Tibial artery (tissue), 4 donors: ENCODE results near the gene SRSF7.
A peak's percentile ranks its signal among the peaks of the same experiment; 100 is the strongest.

Experiments used
- DNase-seq, 2 donors: peaks; one replicate each; pipeline ENCODE4 v3.0.0-alpha.2; 2019
- H3K27ac ChIP-seq, 2 donors: fragments of 200-600 bp; sonication (generic) in 1 of 2; 1 replicate in 1 of 2; 2 replicates in 1 of 2; pipeline ENCODE4 v1.5.1; 2018 to 2019; ENCODE audit warnings: mild to moderate bottlenecking in 1 of 2
- H3K27me3 ChIP-seq, 2 donors: fragments of 200-600 bp; sonication (generic) in 1 of 2; one replicate each; pipeline versions ENCODE4 v1.5.1 to v1.6.0; 2016 to 2019
- H3K36me3 ChIP-seq, 3 donors: fragments of 200-600 bp; sonication (generic) in 2 of 3; one replicate each; pipeline ENCODE4 v1.5.1; 2016 to 2019; ENCODE audit warnings: mild to moderate bottlenecking in 2 of 3
- H3K4me1 ChIP-seq, 4 donors: fragments of 200-600 bp; sonication (generic) in 2 of 4; 1 replicate in 3 of 4; 2 replicates in 1 of 4; pipeline ENCODE4 v1.5.1; 2016 to 2019
- H3K4me3 ChIP-seq, 2 donors: fragments of 200-600 bp; sonication (generic) in 1 of 2; 1 replicate in 1 of 2; 2 replicates in 1 of 2; pipeline ENCODE4 v1.5.1; 2018 to 2019; ENCODE audit warnings: mild to moderate bottlenecking in 2 of 2
- H3K9me3 ChIP-seq, 3 donors: fragments of 200-600 bp; sonication (generic) in 1 of 3; one replicate each; pipeline ENCODE4 v1.5.1; 2016 to 2019
- CTCF ChIP-seq, 2 experiments: fragments of 200-600 bp in 1 of 2; fragments of 450-650 bp in 1 of 2; IDR thresholded peaks; one replicate each; pipeline ENCODE4 v1.5.1; 2017 to 2019; ENCODE audit warnings: antibody characterized with exemption in 2 of 2, mild to moderate bottlenecking in 1 of 2, moderate library complexity in 1 of 2
- intact Hi-C: fragments of 100-400 bp; cut with DNase I; formaldehyde crosslinking; loops from one replicate; pipeline ENCODE4 v1.15.0; 2023; ENCODE audit warnings: low total_unique reads

Gene SRSF7

DNA sequence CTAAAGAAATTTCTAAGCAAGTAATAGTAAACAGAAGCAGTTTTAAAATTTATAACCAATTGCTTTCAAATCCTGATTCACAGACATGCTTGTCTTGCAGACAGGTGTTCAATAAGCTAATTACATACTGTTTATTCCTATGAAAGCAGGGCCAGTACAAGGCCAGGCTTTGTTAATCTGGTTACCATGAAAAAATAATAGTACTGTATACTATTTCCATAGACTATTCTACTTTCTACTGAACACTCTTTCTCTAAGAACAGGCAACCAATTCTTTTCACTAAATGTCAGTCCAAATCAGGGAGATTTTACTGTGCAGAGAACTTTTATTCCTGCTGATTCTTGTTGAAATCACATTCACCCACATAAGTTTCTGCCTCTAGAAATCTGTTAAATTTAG, 2.9 kb upstream of the SRSF7 start:
- H3K27me3 ChIP-seq, result no peaks in the 10 kb centered on the region
- intact Hi-C loops, result no loop called here
- H3K36me3 ChIP-seq, result peaks cover 2 to 6% (median 3%) of the 10 kb centered on the region in 3 donors
- H3K9me3 ChIP-seq, result no peaks in the 10 kb centered on the region
- H3K27ac ChIP-seq, result peak overlapping the region in 1 of 2 donors; percentile 6
- no peak for DNase-seq
- no peak overlapping the region for H3K4me3 ChIP-seq
- H3K4me1 ChIP-seq, result peaks cover 0 to 13% (median 6%) of the 10 kb centered on the region in 4 donors
- no peak for TF ChIP-seq CTCF (IDR thresholded peaks at IDR 0.05)

DNA sequence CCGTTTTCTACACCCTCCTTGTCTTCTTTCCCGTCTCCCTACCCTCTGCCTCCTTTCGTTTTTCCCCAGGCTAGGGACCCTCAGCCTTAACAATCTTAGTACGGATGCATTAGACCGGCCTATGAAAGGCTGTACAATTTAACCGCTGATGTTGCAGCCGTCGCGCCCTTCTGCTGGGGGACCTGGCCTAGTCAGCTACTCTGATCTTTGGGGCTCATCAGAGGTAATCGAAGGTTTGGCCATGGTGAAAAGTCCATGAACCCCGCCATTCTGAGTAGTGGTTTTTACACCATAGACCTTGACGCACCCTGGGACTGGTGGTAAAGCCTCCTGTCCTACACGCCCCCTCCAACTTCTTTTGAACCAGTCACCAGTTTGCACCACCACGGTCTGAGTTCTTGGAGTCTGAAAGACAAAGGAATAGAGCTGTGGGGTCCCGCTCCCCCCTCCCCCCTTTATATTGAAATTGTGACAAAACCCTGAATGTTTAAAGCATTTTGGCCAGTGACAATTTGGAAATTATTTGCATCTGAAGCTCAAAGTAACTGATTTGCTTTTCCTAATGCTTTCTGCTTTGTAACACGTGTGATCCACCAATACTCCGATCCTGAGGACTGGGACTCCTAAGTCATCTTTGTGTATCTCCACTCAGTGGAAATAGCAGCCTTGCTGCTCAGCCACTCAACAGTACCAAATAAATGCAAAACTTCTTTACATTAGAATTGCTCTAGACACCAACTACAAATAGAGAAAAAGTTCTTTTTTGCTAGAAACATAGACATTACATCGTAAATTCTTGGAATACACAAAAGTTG, 642 bp upstream of the SRSF7 start:
- intact Hi-C loops, result loop anchor here (2.0 kb wide), 1 partner anchor 149 kb away; the partner anchor contains the start of gene HNRNPLL
- TF ChIP-seq CTCF (IDR thresholded peaks at IDR 0.05), result no peak
- Histone ChIP-seq H3K36me3 (peaks cover 24 to 28% (median 25%) of the 10 kb centered on the region in 3 donors), H3K4me3 (peak overlapping the region; percentile 56 to 82), H3K4me1 (peaks cover 0 to 33% (median 19%) of the 10 kb centered on the region in 4 donors), H3K9me3 (no peaks in the 10 kb centered on the region), H3K27me3 (no peaks in the 10 kb centered on the region), H3K27ac (peak overlapping the region; percentile 83 to 99)
- no peak for DNase-seq

DNA sequence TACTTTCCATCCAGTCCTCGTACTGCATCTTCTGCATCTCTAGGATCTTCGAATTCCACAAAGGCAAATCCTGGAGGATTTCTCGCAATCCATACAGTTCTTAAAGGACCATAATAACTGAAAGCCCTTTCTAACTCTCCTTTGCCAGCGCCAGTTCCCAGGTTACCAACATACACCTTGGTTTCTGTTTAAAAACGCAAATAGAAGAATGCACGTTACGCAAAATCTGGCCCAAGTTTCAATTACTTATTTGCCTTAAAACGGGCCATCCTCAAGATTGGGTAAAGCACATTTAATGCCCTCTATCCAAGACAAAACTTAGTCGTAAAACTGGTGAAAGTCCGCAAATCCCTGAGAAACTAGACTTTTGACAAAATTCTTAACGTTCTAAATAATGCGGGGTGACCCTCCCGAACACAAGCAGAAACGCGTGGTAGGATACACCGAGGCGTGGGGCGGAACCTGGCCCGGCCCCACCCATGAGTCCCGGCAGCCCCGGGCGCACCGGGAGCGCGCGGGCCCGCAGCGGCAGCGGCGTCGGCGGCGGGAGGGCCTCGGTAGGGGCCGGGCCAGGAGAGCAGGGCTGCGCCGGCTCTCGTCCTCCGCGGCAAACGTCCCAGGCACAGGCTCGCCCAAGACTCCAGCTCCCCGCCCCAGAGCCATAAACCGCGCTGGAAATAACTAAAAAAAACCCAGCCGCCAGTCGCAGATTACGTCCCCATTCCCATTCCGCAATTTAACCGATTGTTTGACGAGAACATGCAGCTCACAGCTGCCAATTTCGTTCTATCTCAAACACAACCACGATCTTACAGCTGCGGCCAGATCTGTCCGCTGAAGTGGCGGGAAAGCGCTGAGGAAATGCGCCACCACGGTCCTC, 910 bp downstream of the SRSF7 start:
- H3K27me3 ChIP-seq, result no peaks in the 10 kb centered on the region
- DNase-seq, result peak; percentile 65 to 83
- intact Hi-C loops, result loop anchor here (2.0 kb wide), 1 partner anchor 147 kb away; the partner anchor contains the start of gene HNRNPLL
- H3K4me1 ChIP-seq, result peaks cover 0 to 48% (median 23%) of the 10 kb centered on the region in 4 donors
- H3K36me3 ChIP-seq, result peaks cover 39 to 43% (median 41%) of the 10 kb centered on the region in 3 donors
- peak overlapping the region; percentile 83 to 99 for H3K27ac ChIP-seq
- H3K9me3 ChIP-seq, result no peaks in the 10 kb centered on the region
- peak overlapping the region; percentile 56 to 82 for H3K4me3 ChIP-seq
- no peak for TF ChIP-seq CTCF (IDR thresholded peaks at IDR 0.05)

- Histone ChIP-seq H3K27me3 (no peaks in the 10 kb centered on the region), H3K4me1 (peaks cover 0 to 51% (median 23%) of the 10 kb centered on the region in 4 donors), H3K4me3 (peak overlapping the region; percentile 56 to 82), H3K36me3 (peaks cover 45 to 54% (median 50%) of the 10 kb centered on the region in 3 donors), H3K9me3 (no peaks in the 10 kb centered on the region), H3K27ac (peak overlapping the region; percentile 83 to 99)
- TF ChIP-seq CTCF (IDR thresholded peaks at IDR 0.05), result no peak
- no peak for DNase-seq
- intact Hi-C loops, result loop anchor here (10.0 kb wide), 1 partner anchor 424 kb away; no protein-coding TSS in a partner anchor
These were observed 2.0 kb downstream of the SRSF7 start for GRCh38 chr2:38748943-38749804.

- Histone ChIP-seq H3K9me3 (no peaks in the 10 kb centered on the region), H3K27ac (peak overlapping the region in 1 of 2 donors; percentile 14), H3K4me3 (no peak overlapping the region), H3K4me1 (peaks cover 0 to 56% (median 23%) of the 10 kb centered on the region in 4 donors), H3K36me3 (peaks cover 50 to 62% (median 58%) of the 10 kb centered on the region in 3 donors), H3K27me3 (no peaks in the 10 kb centered on the region)
- intact Hi-C loops, result loop anchor here (10.0 kb wide), 1 partner anchor 424 kb away; no protein-coding TSS in a partner anchor
- TF ChIP-seq CTCF (IDR thresholded peaks at IDR 0.05), result no peak
- no peak for DNase-seq
These were observed 2.8 kb downstream of the SRSF7 start for GRCh38 chr2:38748391-38748790.
